Measurements from ENCODE around the gene CGREF1. TPM values are rescaled to one million over a fixed set of nuclear protein-coding genes. Genes with fewer than 3 reads are reported as not detected.
A peak's percentile ranks its signal among the peaks of the same experiment; 100 is the strongest.

Gene CGREF1
- total RNA-seq, 4 donors from 2014 or later: 0.50 to 1.4 (median 0.92) TPM; not detected in 1

GRCh38 chr2:27133195-27133875, 14.4 kb upstream of the CGREF1 start:
- H3K27me3 ChIP-seq: no peaks in the 10 kb centered on the region
- peaks cover 9 to 23% (median 18%) of the 10 kb centered on the region in 4 donors for H3K4me1 ChIP-seq
- peak overlapping the region; percentile 87 to 93 (median 90) for H3K27ac ChIP-seq (replicated peaks in 1 of 4)
- TF ChIP-seq POLR2AphosphoS5 (IDR thresholded peaks at IDR 0.05) (no peak), EP300 (IDR thresholded peaks at IDR 0.05) (no peak), POLR2A (IDR thresholded peaks at IDR 0.05; ENCODE audit: low read depth) (no peak)
- TF ChIP-seq, protein P1, sequence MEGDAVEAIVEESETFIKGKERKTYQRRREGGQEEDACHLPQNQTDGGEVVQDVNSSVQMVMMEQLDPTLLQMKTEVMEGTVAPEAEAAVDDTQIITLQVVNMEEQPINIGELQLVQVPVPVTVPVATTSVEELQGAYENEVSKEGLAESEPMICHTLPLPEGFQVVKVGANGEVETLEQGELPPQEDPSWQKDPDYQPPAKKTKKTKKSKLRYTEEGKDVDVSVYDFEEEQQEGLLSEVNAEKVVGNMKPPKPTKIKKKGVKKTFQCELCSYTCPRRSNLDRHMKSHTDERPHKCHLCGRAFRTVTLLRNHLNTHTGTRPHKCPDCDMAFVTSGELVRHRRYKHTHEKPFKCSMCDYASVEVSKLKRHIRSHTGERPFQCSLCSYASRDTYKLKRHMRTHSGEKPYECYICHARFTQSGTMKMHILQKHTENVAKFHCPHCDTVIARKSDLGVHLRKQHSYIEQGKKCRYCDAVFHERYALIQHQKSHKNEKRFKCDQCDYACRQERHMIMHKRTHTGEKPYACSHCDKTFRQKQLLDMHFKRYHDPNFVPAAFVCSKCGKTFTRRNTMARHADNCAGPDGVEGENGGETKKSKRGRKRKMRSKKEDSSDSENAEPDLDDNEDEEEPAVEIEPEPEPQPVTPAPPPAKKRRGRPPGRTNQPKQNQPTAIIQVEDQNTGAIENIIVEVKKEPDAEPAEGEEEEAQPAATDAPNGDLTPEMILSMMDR (IDR thresholded peaks at IDR 0.05): no peak
- peak overlapping the region; percentile 80 to 93 (median 88) for H3K4me3 ChIP-seq
- DNase-seq (ENCODE audit: extremely low spot score): no peak
- WGBS: 42% methylated on average over 14 of the region's 14 CpGs
- H3K36me3 ChIP-seq: peaks cover 24 to 39% (median 34%) of the 10 kb centered on the region in 4 donors
- H3K9me3 ChIP-seq: no peaks in the 10 kb centered on the region
- intact Hi-C loops (cut with DNase I): no loop called here

DNA sequence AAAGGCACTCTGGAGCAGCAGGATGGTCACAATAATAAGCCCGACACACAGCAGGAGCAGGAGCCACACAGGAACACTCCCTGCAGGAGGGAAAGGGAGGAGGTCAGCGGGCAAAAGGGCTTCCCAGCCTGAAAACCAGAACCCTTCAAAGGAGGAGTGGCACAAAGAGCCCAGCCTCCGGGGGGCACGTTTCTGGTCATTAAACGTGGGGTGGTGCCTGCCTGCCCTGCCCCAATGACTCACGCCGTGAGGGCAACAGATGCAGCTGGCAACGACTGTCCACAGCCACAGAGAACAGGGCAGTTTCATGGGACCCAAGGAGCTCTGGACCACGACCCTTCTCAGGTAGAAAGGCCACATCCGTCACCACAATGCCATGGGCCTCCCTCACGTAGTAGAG, 12.5 kb upstream of the CGREF1 start:
- no peak for DNase-seq (ENCODE audit: extremely low spot score)
- H3K4me1 ChIP-seq: peaks cover 9 to 23% (median 18%) of the 10 kb centered on the region in 4 donors
- no peaks in the 10 kb centered on the region for H3K9me3 ChIP-seq
- 82% methylated on average over 11 of the region's 11 CpGs for WGBS
- intact Hi-C loops (cut with DNase I): no loop called here
- TF ChIP-seq EP300 (IDR thresholded peaks at IDR 0.05): no peak
- TF ChIP-seq POLR2A (IDR thresholded peaks at IDR 0.05; ENCODE audit: low read depth): no peak
- no peak for TF ChIP-seq POLR2AphosphoS5 (IDR thresholded peaks at IDR 0.05)
- TF ChIP-seq, protein P1 (IDR thresholded peaks at IDR 0.05): no peak
- no peak overlapping the region for H3K27ac ChIP-seq (replicated peaks in 1 of 4)
- H3K36me3 ChIP-seq: peaks cover 24 to 39% (median 34%) of the 10 kb centered on the region in 4 donors
- H3K27me3 ChIP-seq: no peaks in the 10 kb centered on the region
- no peak overlapping the region for H3K4me3 ChIP-seq

- Histone ChIP-seq H3K4me1 (peaks cover 9 to 23% (median 18%) of the 10 kb centered on the region in 4 donors), H3K4me3 (no peak overlapping the region), H3K27ac (replicated peaks in 1 of 4) (no peak overlapping the region), H3K9me3 (no peaks in the 10 kb centered on the region), H3K27me3 (no peaks in the 10 kb centered on the region), H3K36me3 (peaks cover 24 to 39% (median 34%) of the 10 kb centered on the region in 4 donors)
- TF ChIP-seq POLR2AphosphoS5 (IDR thresholded peaks at IDR 0.05) (no peak), EP300 (IDR thresholded peaks at IDR 0.05) (no peak), POLR2A (IDR thresholded peaks at IDR 0.05; ENCODE audit: low read depth) (no peak)
- TF ChIP-seq, protein P1 (IDR thresholded peaks at IDR 0.05): no peak
- 88% methylated on average over 10 of the region's 10 CpGs for WGBS
- intact Hi-C loops (cut with DNase I): no loop called here
- no peak for DNase-seq (ENCODE audit: extremely low spot score)
Observed at GRCh38 chr2:27130396-27130795, 11.5 kb upstream of the CGREF1 start.

- WGBS: 80% methylated on average over 11 of the region's 11 CpGs
- Histone ChIP-seq H3K27me3 (no peaks in the 10 kb centered on the region), H3K4me1 (peaks cover 11 to 24% (median 19%) of the 10 kb centered on the region in 4 donors), H3K9me3 (no peaks in the 10 kb centered on the region), H3K4me3 (no peak overlapping the region), H3K36me3 (peaks cover 24 to 39% (median 34%) of the 10 kb centered on the region in 4 donors), H3K27ac (replicated peaks in 1 of 4) (no peak overlapping the region)
- DNase-seq (ENCODE audit: extremely low spot score): no peak
- TF ChIP-seq, protein P1 (IDR thresholded peaks at IDR 0.05): no peak
- intact Hi-C loops (cut with DNase I): no loop called here
Observed at GRCh38 chr2:27128668-27129571, 10.0 kb upstream of the CGREF1 start.
